GM18519 (cell line): ENCODE measurements around the gene UBAP1L.
"Not testable (repeated sequence)": the region's sequence is repeated elsewhere in the genome, so short reads cannot be mapped to it uniquely, and the experiment has no call there.

ENCODE experiments used
- ATAC-seq: cut with Tn5 transposase; IDR thresholded peaks from one replicate; pipeline ENCODE4 v1.9.1; 2021; ENCODE audit warnings: mild to moderate bottlenecking, moderate library complexity; ENCODE audit not compliant: unreplicated experiment, low FRiP score

The UBAP1L gene

GRCh38 chr15:65051266-65051665 is 63.7 kb downstream of the UBAP1L start:
- no peak for ATAC-seq

- no peak for ATAC-seq
Observed at GRCh38 chr15:65050270-65050669, 64.7 kb downstream of the UBAP1L start.

DNA sequence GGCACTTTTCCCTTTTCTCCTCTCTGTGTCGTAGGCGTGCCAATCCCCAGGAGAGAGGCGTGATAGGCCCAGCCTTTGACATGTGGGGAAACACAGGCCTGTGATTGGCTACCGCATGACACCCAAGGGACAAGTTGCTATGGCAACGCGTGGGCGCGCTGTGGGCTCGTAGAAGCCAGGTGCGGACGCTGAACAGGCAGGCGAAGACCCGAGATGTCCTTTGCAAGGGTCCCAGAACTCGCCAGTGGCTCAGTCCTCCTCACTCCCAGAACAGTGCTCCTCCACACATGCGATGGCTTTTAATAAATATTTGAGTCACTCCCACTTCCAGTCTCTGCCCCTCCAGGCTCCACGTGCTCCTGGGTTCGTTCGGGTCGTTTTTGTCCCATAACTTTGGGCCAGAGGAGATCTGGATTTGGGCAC is 65.6 kb downstream of the UBAP1L start:
- peak; percentile 47 for ATAC-seq

DNA sequence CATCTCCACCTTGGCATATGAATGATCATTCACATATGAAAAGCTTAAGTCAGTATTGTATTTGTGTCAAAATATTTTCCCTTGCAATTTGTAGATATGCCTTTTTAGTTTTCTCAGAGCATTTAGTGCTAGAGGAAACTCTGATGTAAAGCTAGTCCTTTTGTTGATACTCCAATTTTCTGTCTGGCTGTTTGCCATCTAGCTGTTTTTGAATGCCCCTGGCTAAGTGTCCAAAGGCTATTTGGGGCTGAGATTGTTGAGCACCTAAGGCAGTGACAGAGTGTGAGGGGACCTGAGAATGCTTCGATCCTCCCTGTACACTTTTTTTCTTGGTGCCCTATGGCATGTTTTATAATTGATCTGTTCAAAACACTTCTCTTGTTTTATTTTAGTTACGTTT is 66.8 kb downstream of the UBAP1L start:
- ATAC-seq, result no peak

GRCh38 chr15:65044724-65045481 is 70.1 kb downstream of the UBAP1L start, which contains the start of gene SLC51B:
Gene SLC51B (plus strand): TSS chr15:65045387. CDS start chr15:65050005, 4,618 bp downstream.
- no peak for ATAC-seq

DNA sequence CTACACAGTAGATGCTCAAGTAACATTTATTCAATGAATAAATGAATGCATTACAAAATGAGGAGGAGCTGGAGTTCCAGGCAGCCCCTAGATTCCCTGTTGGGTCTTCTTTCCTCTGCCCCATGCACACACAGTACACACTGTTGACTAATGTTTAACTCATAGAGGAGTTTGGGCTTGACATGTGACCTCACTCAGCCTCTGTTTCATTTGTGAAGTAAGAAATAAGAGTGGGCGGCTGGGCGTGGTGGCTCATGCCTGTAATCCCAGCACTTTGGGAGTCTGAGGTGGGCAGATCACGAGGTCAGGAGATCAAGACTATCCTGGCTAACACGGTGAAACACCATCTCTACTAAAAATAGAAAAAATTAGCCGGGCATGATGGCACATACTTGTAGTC is 70.8 kb downstream of the UBAP1L start:
- ATAC-seq, result not testable (repeated sequence)

GRCh38 chr15:65042776-65043327 is 72.1 kb downstream of the UBAP1L start:
- ATAC-seq, result no peak
